Ramos (cell line): ENCODE data around the gene ITGA8.

Experiments used
- in situ Hi-C: fragments of 300-500 bp; cut with MboI; formaldehyde crosslinking; loops from one replicate; pipeline ENCODE4 v1.14.3; 2022; ENCODE audit warnings: low sequenced_read_pairs; ENCODE audit not compliant: unreplicated experiment

ITGA8 gene

GRCh38 chr10:15474671-15475070 lies 245.1 kb downstream of the ITGA8 start:
- in situ Hi-C loops: no loop called here

- in situ Hi-C loops: no loop called here
Observed at GRCh38 chr10:15473396-15473767, 246.3 kb downstream of the ITGA8 start.

DNA sequence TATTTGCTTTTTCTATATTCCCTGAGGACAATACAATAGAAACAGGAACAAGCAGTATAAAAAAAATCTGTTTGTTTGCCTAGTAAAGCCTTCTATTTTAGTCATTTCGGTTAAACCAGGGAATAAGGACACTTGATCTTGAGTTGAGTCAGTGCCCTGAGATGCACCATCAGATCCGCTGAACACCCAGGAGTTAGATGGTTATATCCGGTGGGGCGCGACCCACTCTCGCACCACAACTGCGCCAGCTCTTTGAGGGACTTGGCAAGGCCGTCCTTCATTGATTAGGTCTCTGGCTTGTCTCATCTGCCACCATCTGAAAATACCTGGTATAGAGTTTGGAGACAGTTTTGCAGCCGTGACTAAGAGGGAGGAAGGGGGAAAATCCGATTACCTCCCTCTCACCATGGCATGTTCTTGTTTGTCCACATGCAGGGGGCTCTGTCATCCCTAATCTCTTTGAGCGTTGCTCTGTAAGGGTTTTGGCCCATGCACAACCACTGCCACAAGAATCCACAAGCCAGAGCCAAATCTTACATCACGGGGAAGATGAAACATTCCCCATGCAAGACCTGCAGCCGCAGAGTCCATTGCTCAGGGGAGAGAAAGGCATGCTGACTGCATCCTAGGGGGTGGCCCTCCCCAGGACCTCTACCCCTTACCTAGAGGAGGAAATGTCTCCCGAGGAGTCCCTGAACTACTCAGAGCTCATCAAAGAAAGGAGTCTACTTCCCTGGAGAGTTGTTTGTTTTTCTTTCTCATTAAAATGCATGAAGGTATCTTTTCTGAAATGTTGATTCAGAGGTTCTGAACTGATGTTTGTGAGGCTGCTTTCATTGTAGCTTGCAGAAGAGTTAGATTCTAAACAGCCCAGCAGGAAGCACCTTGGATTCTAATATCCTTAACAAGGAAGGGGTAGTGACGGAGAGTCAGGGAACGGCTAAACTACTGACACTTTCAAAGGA lies 247.0 kb downstream of the ITGA8 start:
- in situ Hi-C loops: no loop called here

DNA sequence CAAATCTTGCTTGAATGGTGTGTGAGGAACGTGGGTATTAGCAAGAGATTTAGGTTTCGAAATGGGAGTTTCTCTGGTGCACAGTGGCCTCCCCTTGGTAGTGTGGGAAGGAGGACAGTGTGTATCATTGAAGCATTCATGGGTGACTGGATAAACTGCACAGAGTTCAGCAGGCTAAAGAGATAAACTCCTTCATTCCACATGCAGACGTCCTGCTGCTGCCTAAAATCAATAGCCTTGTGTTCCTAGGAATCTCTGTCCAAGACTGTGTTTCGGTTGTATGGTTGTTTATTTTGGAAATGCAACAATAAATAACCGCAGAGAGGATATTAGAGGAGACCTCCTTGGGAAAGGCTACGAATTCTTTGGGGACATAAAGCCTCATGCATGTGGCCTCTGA lies 247.7 kb downstream of the ITGA8 start:
- in situ Hi-C loops: no loop called here

- in situ Hi-C loops: no loop called here
Observed at GRCh38 chr10:15469111-15469510, 250.6 kb downstream of the ITGA8 start.

DNA sequence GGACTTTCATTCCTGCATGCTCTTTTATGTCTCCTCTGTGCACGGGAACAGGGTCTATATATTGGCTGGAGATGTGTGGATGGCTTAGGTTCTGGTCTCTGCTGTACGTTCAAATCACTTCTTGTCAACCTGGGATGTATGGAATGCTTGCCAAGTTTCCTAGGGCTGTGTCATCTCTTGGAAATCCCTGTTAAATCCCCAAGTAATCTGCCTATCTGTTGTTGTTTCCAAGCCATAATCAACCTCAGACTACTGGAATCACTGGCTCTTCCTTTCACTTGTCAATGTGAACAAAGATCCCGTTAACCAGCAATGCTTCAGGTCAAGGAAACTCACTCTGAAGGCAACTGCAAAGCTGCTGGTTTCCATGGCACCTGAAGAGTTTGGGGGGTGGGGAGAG lies 255.3 kb downstream of the ITGA8 start:
- in situ Hi-C loops: no loop called here
